Mucosa of rectum (tissue), 2 donors: ENCODE data around the gene RPH3AL.
A peak's percentile ranks its signal among the peaks of the same experiment; 100 is the strongest.

Source experiments
- H3K27ac ChIP-seq, 2 donors: one replicate each; pipeline ENCODE4 v1.7.0; 2013; ENCODE audit warnings: inconsistent platforms in 2 of 2, low read depth in 2 of 2, low read length in 2 of 2
- H3K27me3 ChIP-seq, 2 donors: one replicate each; pipeline ENCODE4 v1.7.0; 2013; ENCODE audit warnings: low read length in 2 of 2; ENCODE audit not compliant: control insufficient read depth in 2 of 2, insufficient read depth in 2 of 2
- H3K36me3 ChIP-seq, 2 donors: one replicate each; pipeline ENCODE4 v1.7.0; 2013; ENCODE audit warnings: low read length in 2 of 2; ENCODE audit not compliant: control insufficient read depth in 2 of 2, insufficient read depth in 2 of 2
- H3K4me1 ChIP-seq, 2 donors: one replicate each; pipeline ENCODE4 v1.7.0; 2013; ENCODE audit warnings: low read length in 2 of 2, mild to moderate bottlenecking in 1 of 2; ENCODE audit not compliant: control insufficient read depth in 2 of 2, insufficient read depth in 2 of 2
- H3K4me3 ChIP-seq, 2 donors: one replicate each; pipeline ENCODE4 v1.7.0; 2013; ENCODE audit warnings: low read length in 2 of 2
- H3K9ac ChIP-seq, 2 donors: one replicate each; pipeline ENCODE4 v1.7.0; 2013; ENCODE audit warnings: low read length in 2 of 2, low read depth in 1 of 2, mild to moderate bottlenecking in 1 of 2
- H3K9me3 ChIP-seq, 2 donors: one replicate each; pipeline ENCODE4 v1.7.0; 2013; ENCODE audit warnings: low read length in 2 of 2; ENCODE audit not compliant: control insufficient read depth in 2 of 2
- donor health status: healthy.
- donor health status: Normal muscosa, but diverticular disease.

Gene RPH3AL

GRCh38 chr17:309361-309888, 43.2 kb downstream of the RPH3AL start:
- H3K9me3 ChIP-seq: no peaks in the 10 kb centered on the region
- H3K4me1 ChIP-seq: peaks cover 0 to under 1% of the 10 kb centered on the region in 2 donors
- H3K27ac ChIP-seq: no peak overlapping the region
- no peak overlapping the region for H3K4me3 ChIP-seq
- H3K36me3 ChIP-seq: no peaks in the 10 kb centered on the region
- H3K9ac ChIP-seq: no peak overlapping the region
- H3K27me3 ChIP-seq: no peaks in the 10 kb centered on the region

GRCh38 chr17:307741-308507, 44.7 kb downstream of the RPH3AL start:
- Histone ChIP-seq H3K4me1 (peaks cover 0 to 6% of the 10 kb centered on the region in 2 donors), H3K36me3 (no peaks in the 10 kb centered on the region), H3K9ac (no peak overlapping the region), H3K9me3 (no peaks in the 10 kb centered on the region), H3K27me3 (no peaks in the 10 kb centered on the region), H3K27ac (no peak overlapping the region), H3K4me3 (no peak overlapping the region)

GRCh38 chr17:307295-307691, 45.3 kb downstream of the RPH3AL start:
- H3K27ac ChIP-seq: no peak overlapping the region
- no peak overlapping the region for H3K9ac ChIP-seq
- peaks cover 0 to 11% of the 10 kb centered on the region in 2 donors for H3K4me1 ChIP-seq
- H3K9me3 ChIP-seq: no peaks in the 10 kb centered on the region
- no peak overlapping the region for H3K4me3 ChIP-seq
- H3K27me3 ChIP-seq: no peaks in the 10 kb centered on the region
- H3K36me3 ChIP-seq: no peaks in the 10 kb centered on the region

- H3K9ac ChIP-seq: no peak overlapping the region
- peaks cover 4 to 17% of the 10 kb centered on the region in 2 donors for H3K4me1 ChIP-seq
- no peak overlapping the region for H3K27ac ChIP-seq
- no peak overlapping the region for H3K4me3 ChIP-seq
- H3K27me3 ChIP-seq: no peaks in the 10 kb centered on the region
- no peaks in the 10 kb centered on the region for H3K9me3 ChIP-seq
- H3K36me3 ChIP-seq: no peaks in the 10 kb centered on the region
These were observed 45.9 kb downstream of the RPH3AL start for GRCh38 chr17:306536-307294.

GRCh38 chr17:306116-306515, 46.5 kb downstream of the RPH3AL start:
- no peak overlapping the region for H3K27ac ChIP-seq
- no peaks in the 10 kb centered on the region for H3K27me3 ChIP-seq
- no peak overlapping the region for H3K9ac ChIP-seq
- no peaks in the 10 kb centered on the region for H3K36me3 ChIP-seq
- H3K4me3 ChIP-seq: no peak overlapping the region
- no peaks in the 10 kb centered on the region for H3K9me3 ChIP-seq
- peaks cover 6 to 20% of the 10 kb centered on the region in 2 donors for H3K4me1 ChIP-seq

GRCh38 chr17:305090-305976, 47.3 kb downstream of the RPH3AL start:
- H3K4me3 ChIP-seq: no peak overlapping the region

GRCh38 chr17:304461-304860, 48.1 kb downstream of the RPH3AL start:
- H3K4me3 ChIP-seq: no peak overlapping the region
- no peaks in the 10 kb centered on the region for H3K27me3 ChIP-seq
- H3K27ac ChIP-seq: peak overlapping the region in 1 of 2 donors; percentile 68
- H3K9me3 ChIP-seq: no peaks in the 10 kb centered on the region
- no peaks in the 10 kb centered on the region for H3K36me3 ChIP-seq
- peak overlapping the region in 1 of 2 donors; percentile 26 for H3K9ac ChIP-seq
- H3K4me1 ChIP-seq: peaks cover 6 to 20% of the 10 kb centered on the region in 2 donors

More at GRCh38 chr17:305090-305976, 47.3 kb downstream of the RPH3AL start:
- Histone ChIP-seq H3K27ac (peak overlapping the region in 1 of 2 donors; percentile 10), H3K4me1 (peaks cover 6 to 20% of the 10 kb centered on the region in 2 donors), H3K9me3 (no peaks in the 10 kb centered on the region), H3K27me3 (no peaks in the 10 kb centered on the region), H3K36me3 (no peaks in the 10 kb centered on the region), H3K9ac (peak overlapping the region; percentile 12 to 24)

- Histone ChIP-seq H3K36me3 (no peaks in the 10 kb centered on the region), H3K9me3 (no peaks in the 10 kb centered on the region), H3K4me3 (peak overlapping the region in 1 of 2 donors; percentile 39), H3K27me3 (no peaks in the 10 kb centered on the region), H3K9ac (peak overlapping the region; percentile 56 to 59), H3K4me1 (peaks cover 6 to 20% of the 10 kb centered on the region in 2 donors), H3K27ac (peak overlapping the region; percentile 84 to 90)
These were observed 49.4 kb downstream of the RPH3AL start for GRCh38 chr17:303168-303567.

- Histone ChIP-seq H3K27ac (peak overlapping the region; percentile 84 to 90), H3K36me3 (no peaks in the 10 kb centered on the region), H3K27me3 (no peaks in the 10 kb centered on the region), H3K4me1 (peaks cover 6 to 20% of the 10 kb centered on the region in 2 donors), H3K4me3 (peak overlapping the region; percentile 14 to 39), H3K9me3 (no peaks in the 10 kb centered on the region), H3K9ac (peak overlapping the region; percentile 56 to 59)
These were observed 50.3 kb downstream of the RPH3AL start for GRCh38 chr17:302300-302698.
